ENCODE results near the gene TRPM4. TPM values are rescaled to one million over a fixed set of nuclear protein-coding genes. Genes with fewer than 3 reads are reported as not detected.

The TRPM4 gene
- total and polyA plus RNA-seq, 10 of the 15 experiments (the other 5 are each of a cell fraction or from before 2014, with no cell fraction given) = 0.10 to 0.64 (median 0.15) TPM; not detected in 7

DNA sequence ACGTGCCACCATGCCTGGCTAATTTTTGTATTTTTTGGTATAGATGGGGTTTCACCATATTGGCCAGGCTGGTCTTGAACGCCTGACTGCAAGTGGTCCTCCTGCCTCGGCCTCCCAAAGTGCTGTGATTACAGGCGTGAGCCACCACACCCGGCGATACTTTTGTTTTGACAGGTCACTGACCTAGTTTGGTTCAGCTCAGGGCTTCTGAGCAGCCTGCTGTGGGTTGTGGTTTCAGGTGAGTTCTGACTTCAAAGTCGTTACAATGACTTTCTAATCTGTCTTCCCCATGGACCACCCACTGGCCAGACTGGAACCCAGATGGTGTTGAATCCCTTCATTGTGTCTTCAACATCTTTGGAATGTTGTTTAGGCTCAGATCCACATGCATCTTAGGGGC lies 73.8 kb downstream of the TRPM4 start (continued):
- TF ChIP-seq, protein P1, sequence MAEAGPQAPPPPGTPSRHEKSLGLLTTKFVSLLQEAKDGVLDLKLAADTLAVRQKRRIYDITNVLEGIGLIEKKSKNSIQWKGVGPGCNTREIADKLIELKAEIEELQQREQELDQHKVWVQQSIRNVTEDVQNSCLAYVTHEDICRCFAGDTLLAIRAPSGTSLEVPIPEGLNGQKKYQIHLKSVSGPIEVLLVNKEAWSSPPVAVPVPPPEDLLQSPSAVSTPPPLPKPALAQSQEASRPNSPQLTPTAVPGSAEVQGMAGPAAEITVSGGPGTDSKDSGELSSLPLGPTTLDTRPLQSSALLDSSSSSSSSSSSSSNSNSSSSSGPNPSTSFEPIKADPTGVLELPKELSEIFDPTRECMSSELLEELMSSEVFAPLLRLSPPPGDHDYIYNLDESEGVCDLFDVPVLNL (IDR thresholded peaks at IDR 0.05; ENCODE audit: low read depth, low read length) = no peak
- TF ChIP-seq CBFB (IDR thresholded peaks at IDR 0.05; ENCODE audit: low read depth) (peak; percentile 91), YBX1 (IDR thresholded peaks at IDR 0.05) (no peak), BRCA1 (IDR thresholded peaks at IDR 0.05; ENCODE audit: low read depth, low read length) (no peak), ZNF217 (IDR thresholded peaks at IDR 0.05) (peak; percentile 89; the same call in 1 of the 2 replicates), SIX5 (IDR thresholded peaks at IDR 0.05; ENCODE audit: low read depth, low read length, severe bottlenecking) (no peak), CHD1 (IDR thresholded peaks at IDR 0.05; ENCODE audit: low read depth, low read length) (no peak), HDAC6 (IDR thresholded peaks at IDR 0.05; ENCODE audit: unreplicated experiment) (no peak), ASH2L (IDR thresholded peaks at IDR 0.05; ENCODE audit: borderline replicate concordance, low read depth) (no peak), EED (IDR thresholded peaks at IDR 0.05; ENCODE audit: low read depth) (peak; percentile 79), TCF7 (IDR thresholded peaks at IDR 0.05; ENCODE audit: borderline replicate concordance) (0 out of 2 replicates have a peak, but pooled peaks have one; percentile 69), ZNF24 (IDR thresholded peaks at IDR 0.05) (no peak)
- TF ChIP-seq, protein P2, sequence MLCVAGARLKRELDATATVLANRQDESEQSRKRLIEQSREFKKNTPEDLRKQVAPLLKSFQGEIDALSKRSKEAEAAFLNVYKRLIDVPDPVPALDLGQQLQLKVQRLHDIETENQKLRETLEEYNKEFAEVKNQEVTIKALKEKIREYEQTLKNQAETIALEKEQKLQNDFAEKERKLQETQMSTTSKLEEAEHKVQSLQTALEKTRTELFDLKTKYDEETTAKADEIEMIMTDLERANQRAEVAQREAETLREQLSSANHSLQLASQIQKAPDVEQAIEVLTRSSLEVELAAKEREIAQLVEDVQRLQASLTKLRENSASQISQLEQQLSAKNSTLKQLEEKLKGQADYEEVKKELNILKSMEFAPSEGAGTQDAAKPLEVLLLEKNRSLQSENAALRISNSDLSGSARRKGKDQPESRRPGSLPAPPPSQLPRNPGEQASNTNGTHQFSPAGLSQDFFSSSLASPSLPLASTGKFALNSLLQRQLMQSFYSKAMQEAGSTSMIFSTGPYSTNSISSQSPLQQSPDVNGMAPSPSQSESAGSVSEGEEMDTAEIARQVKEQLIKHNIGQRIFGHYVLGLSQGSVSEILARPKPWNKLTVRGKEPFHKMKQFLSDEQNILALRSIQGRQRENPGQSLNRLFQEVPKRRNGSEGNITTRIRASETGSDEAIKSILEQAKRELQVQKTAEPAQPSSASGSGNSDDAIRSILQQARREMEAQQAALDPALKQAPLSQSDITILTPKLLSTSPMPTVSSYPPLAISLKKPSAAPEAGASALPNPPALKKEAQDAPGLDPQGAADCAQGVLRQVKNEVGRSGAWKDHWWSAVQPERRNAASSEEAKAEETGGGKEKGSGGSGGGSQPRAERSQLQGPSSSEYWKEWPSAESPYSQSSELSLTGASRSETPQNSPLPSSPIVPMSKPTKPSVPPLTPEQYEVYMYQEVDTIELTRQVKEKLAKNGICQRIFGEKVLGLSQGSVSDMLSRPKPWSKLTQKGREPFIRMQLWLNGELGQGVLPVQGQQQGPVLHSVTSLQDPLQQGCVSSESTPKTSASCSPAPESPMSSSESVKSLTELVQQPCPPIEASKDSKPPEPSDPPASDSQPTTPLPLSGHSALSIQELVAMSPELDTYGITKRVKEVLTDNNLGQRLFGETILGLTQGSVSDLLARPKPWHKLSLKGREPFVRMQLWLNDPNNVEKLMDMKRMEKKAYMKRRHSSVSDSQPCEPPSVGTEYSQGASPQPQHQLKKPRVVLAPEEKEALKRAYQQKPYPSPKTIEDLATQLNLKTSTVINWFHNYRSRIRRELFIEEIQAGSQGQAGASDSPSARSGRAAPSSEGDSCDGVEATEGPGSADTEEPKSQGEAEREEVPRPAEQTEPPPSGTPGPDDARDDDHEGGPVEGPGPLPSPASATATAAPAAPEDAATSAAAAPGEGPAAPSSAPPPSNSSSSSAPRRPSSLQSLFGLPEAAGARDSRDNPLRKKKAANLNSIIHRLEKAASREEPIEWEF (IDR thresholded peaks at IDR 0.05; ENCODE audit: insufficient replicate concordance, low read depth, low read length) = no peak
- TF ChIP-seq, protein P3, sequence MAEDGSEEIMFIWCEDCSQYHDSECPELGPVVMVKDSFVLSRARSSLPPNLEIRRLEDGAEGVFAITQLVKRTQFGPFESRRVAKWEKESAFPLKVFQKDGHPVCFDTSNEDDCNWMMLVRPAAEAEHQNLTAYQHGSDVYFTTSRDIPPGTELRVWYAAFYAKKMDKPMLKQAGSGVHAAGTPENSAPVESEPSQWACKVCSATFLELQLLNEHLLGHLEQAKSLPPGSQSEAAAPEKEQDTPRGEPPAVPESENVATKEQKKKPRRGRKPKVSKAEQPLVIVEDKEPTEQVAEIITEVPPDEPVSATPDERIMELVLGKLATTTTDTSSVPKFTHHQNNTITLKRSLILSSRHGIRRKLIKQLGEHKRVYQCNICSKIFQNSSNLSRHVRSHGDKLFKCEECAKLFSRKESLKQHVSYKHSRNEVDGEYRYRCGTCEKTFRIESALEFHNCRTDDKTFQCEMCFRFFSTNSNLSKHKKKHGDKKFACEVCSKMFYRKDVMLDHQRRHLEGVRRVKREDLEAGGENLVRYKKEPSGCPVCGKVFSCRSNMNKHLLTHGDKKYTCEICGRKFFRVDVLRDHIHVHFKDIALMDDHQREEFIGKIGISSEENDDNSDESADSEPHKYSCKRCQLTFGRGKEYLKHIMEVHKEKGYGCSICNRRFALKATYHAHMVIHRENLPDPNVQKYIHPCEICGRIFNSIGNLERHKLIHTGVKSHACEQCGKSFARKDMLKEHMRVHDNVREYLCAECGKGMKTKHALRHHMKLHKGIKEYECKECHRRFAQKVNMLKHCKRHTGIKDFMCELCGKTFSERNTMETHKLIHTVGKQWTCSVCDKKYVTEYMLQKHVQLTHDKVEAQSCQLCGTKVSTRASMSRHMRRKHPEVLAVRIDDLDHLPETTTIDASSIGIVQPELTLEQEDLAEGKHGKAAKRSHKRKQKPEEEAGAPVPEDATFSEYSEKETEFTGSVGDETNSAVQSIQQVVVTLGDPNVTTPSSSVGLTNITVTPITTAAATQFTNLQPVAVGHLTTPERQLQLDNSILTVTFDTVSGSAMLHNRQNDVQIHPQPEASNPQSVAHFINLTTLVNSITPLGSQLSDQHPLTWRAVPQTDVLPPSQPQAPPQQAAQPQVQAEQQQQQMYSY (CRISPR knock-in tag; IDR thresholded peaks at IDR 0.05) = no peak
- TF ChIP-seq, protein P4, sequence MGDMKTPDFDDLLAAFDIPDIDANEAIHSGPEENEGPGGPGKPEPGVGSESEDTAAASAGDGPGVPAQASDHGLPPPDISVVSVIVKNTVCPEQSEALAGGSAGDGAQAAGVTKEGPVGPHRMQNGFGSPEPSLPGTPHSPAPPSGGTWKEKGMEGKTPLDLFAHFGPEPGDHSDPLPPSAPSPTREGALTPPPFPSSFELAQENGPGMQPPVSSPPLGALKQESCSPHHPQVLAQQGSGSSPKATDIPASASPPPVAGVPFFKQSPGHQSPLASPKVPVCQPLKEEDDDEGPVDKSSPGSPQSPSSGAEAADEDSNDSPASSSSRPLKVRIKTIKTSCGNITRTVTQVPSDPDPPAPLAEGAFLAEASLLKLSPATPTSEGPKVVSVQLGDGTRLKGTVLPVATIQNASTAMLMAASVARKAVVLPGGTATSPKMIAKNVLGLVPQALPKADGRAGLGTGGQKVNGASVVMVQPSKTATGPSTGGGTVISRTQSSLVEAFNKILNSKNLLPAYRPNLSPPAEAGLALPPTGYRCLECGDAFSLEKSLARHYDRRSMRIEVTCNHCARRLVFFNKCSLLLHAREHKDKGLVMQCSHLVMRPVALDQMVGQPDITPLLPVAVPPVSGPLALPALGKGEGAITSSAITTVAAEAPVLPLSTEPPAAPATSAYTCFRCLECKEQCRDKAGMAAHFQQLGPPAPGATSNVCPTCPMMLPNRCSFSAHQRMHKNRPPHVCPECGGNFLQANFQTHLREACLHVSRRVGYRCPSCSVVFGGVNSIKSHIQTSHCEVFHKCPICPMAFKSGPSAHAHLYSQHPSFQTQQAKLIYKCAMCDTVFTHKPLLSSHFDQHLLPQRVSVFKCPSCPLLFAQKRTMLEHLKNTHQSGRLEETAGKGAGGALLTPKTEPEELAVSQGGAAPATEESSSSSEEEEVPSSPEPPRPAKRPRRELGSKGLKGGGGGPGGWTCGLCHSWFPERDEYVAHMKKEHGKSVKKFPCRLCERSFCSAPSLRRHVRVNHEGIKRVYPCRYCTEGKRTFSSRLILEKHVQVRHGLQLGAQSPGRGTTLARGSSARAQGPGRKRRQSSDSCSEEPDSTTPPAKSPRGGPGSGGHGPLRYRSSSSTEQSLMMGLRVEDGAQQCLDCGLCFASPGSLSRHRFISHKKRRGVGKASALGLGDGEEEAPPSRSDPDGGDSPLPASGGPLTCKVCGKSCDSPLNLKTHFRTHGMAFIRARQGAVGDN (IDR thresholded peaks at IDR 0.05) = no peak
